Measurements from ENCODE around the gene DPYSL5.

- TF ChIP-seq CTCF (IDR thresholded peaks at IDR 0.05 in 2 of 3, conservative IDR thresholded peaks at IDR 0.05 in 1 of 3; ENCODE audit: control insufficient read depth in 2 of 3, extremely low read depth in 1 of 3, insufficient read depth in 1 of 3, low read depth in 3 of 3, low read length in 3 of 3) (no peak), POLR2A (IDR thresholded peaks at IDR 0.05; ENCODE audit: low read depth, low read length) (no peak), RAD21 (IDR thresholded peaks at IDR 0.05; ENCODE audit: insufficient read depth, low read depth, low read length) (no peak), MTA2 (IDR thresholded peaks at IDR 0.05; ENCODE audit: low read depth) (no peak)
These were observed 35.9 kb upstream of the DPYSL5 start for GRCh38 chr2:26811791-26812694.

Measured in GM12878 (cell line).